H9 (cell line): ENCODE data around the gene HIVEP1. TPM values are rescaled to one million over a fixed set of nuclear protein-coding genes. Genes with fewer than 3 reads are reported as not detected.

Experiments used
- DNase-seq: peaks from one replicate; pipeline ENCODE4 v3.0.0-alpha.2; 2017
- H2AFZ ChIP-seq: one replicate; pipeline ENCODE4 v1.6.1; 2013; ENCODE audit warnings: mild to moderate bottlenecking, low read length, control low read depth, moderate library complexity
- H2AK5ac ChIP-seq: 2 replicates; pipeline ENCODE4 v1.6.1; 2013; ENCODE audit warnings: low read length, control low read depth, mixed read lengths; ENCODE audit not compliant: insufficient read length
- H2BK120ac ChIP-seq: one replicate; pipeline ENCODE4 v1.6.1; 2013; ENCODE audit warnings: low read depth, mild to moderate bottlenecking, low read length, control low read depth, inconsistent platforms; ENCODE audit not compliant: poor library complexity, severe bottlenecking
- H2BK12ac ChIP-seq: 2 replicates; pipeline ENCODE4 v1.6.1; 2013; ENCODE audit warnings: low read length, control low read depth, mixed read lengths, low read depth; ENCODE audit not compliant: insufficient read length
- H2BK15ac ChIP-seq: 2 replicates; pipeline ENCODE4 v1.6.1; 2013; ENCODE audit warnings: low read depth, low read length, control low read depth
- H2BK20ac ChIP-seq: one replicate; pipeline ENCODE4 v1.6.1; 2013; ENCODE audit warnings: low read depth, mild to moderate bottlenecking, low read length, control low read depth, inconsistent platforms; ENCODE audit not compliant: poor library complexity, severe bottlenecking
- H2BK5ac ChIP-seq: 2 replicates; pipeline ENCODE4 v1.6.1; 2013; ENCODE audit warnings: low read length, control low read depth, mixed read lengths; ENCODE audit not compliant: insufficient read length
- H3K14ac ChIP-seq: 2 replicates; pipeline ENCODE4 v1.6.1; 2013; ENCODE audit warnings: low read length, control low read depth; ENCODE audit not compliant: insufficient read depth
- H3K18ac ChIP-seq: 2 replicates; pipeline ENCODE4 v1.6.1; 2013; ENCODE audit warnings: low read depth, mild to moderate bottlenecking, mixed read lengths, low read length, control low read depth; ENCODE audit not compliant: insufficient read length
- H3K23ac ChIP-seq: 2 replicates; pipeline ENCODE4 v1.6.1; 2013; ENCODE audit warnings: low read length, control low read depth, mixed read lengths, low read depth; ENCODE audit not compliant: insufficient read length
- H3K23me2 ChIP-seq: 2 replicates; pipeline ENCODE4 v1.6.1; 2013; ENCODE audit warnings: low read depth, mild to moderate bottlenecking, mixed read lengths, low read length, control low read depth; ENCODE audit not compliant: insufficient read length, poor library complexity, severe bottlenecking
- H3K27ac ChIP-seq: 2 replicates; pipeline ENCODE4 v1.5.1; 2013; ENCODE audit warnings: low read length, control low read depth, mixed read lengths, low read depth; ENCODE audit not compliant: insufficient read length
- H3K27me3 ChIP-seq: 2 replicates; pipeline ENCODE4 v1.6.1; 2013; ENCODE audit warnings: low read length, control low read depth, inconsistent platforms; ENCODE audit not compliant: insufficient read depth
- H3K4ac ChIP-seq: 2 replicates; pipeline ENCODE4 v1.6.1; 2013; ENCODE audit warnings: low read depth, mild to moderate bottlenecking, control low read depth, inconsistent platforms, low read length, moderate library complexity
- H3K4me1 ChIP-seq: 2 replicates; pipeline ENCODE4 v1.6.1; 2013; ENCODE audit warnings: low read length, control low read depth, inconsistent platforms; ENCODE audit not compliant: insufficient read depth
- H3K4me2 ChIP-seq: 2 replicates; pipeline ENCODE4 v1.6.1; 2013; ENCODE audit warnings: low read length, control low read depth, mixed read lengths; ENCODE audit not compliant: insufficient read length, insufficient read depth
- H3K56ac ChIP-seq: 2 replicates; pipeline ENCODE4 v1.6.1; 2013; ENCODE audit warnings: low read depth, mild to moderate bottlenecking, mixed read lengths, low read length, control low read depth; ENCODE audit not compliant: insufficient read length
- H3K79me1 ChIP-seq: 2 replicates; pipeline ENCODE4 v1.6.1; 2013; ENCODE audit warnings: low read depth, mild to moderate bottlenecking, moderate library complexity, low read length, control low read depth, inconsistent platforms; ENCODE audit not compliant: insufficient read depth, poor library complexity, severe bottlenecking
- H3K79me2 ChIP-seq: 2 replicates; pipeline ENCODE4 v1.6.1; 2013; ENCODE audit warnings: low read length, control low read depth, inconsistent platforms; ENCODE audit not compliant: insufficient read depth
- H3K9ac ChIP-seq: 2 replicates; pipeline ENCODE4 v1.6.1; 2013; ENCODE audit warnings: low read length, control low read depth, mixed read lengths; ENCODE audit not compliant: insufficient read length; ENCODE audit errors: extremely low read depth
- H3K9me3 ChIP-seq: one replicate; pipeline ENCODE4 v1.6.1; 2013; ENCODE audit warnings: low read depth, low read length, inconsistent platforms; ENCODE audit not compliant: control insufficient read depth
- H3T11ph ChIP-seq: one replicate; pipeline ENCODE4 v1.6.1; 2013; ENCODE audit warnings: mild to moderate bottlenecking, low read length, control low read depth, inconsistent platforms
- H4K20me1 ChIP-seq: one replicate; pipeline ENCODE4 v1.6.1; 2013; ENCODE audit not compliant: control insufficient read depth, insufficient read length, insufficient read depth
- H4K5ac ChIP-seq: 2 replicates; pipeline ENCODE4 v1.6.1; 2013; ENCODE audit warnings: low read depth, mild to moderate bottlenecking, mixed read lengths, low read length, control low read depth; ENCODE audit not compliant: insufficient read length
- H4K8ac ChIP-seq: replicated peaks from 2 replicates; pipeline ENCODE4 v1.6.1; 2013; ENCODE audit warnings: low read length, control low read depth, mixed read lengths, low read depth; ENCODE audit not compliant: insufficient read length
- H4K91ac ChIP-seq: 2 replicates; pipeline ENCODE4 v1.6.1; 2013; ENCODE audit warnings: low read depth, mild to moderate bottlenecking, moderate library complexity, mixed read lengths, low read length, control low read depth; ENCODE audit not compliant: insufficient read length
- H3K27ac Mint-ChIP-seq, 3 experiments: 2 replicates in 2 of 3; 3 replicates in 1 of 3; pipeline ENCODE4 v1.8.0; 2020 to 2021; ENCODE audit warnings: mixed read lengths in 3 of 3, mild to moderate bottlenecking in 1 of 3, moderate library complexity in 1 of 3
- H3K27me3 Mint-ChIP-seq: 2 replicates; pipeline ENCODE4 v1.8.0; 2021; ENCODE audit warnings: low read depth, mild to moderate bottlenecking, moderate library complexity, mixed read lengths
- H3K36me3 Mint-ChIP-seq, 3 experiments: 2 replicates in 2 of 3; 3 replicates in 1 of 3; pipeline ENCODE4 v1.8.0; 2020 to 2021; ENCODE audit warnings: low read depth in 3 of 3, mixed read lengths in 3 of 3; ENCODE audit not compliant: insufficient read depth in 1 of 3
- H3K4me1 Mint-ChIP-seq, 2 experiments: 2 replicates each; pipeline ENCODE4 v1.8.0; 2020; ENCODE audit warnings: mixed read lengths in 2 of 2
- H3K4me3 Mint-ChIP-seq, 2 experiments: 2 replicates in 1 of 2; 3 replicates in 1 of 2; pipeline ENCODE4 v1.8.0; 2020 to 2021; ENCODE audit warnings: mild to moderate bottlenecking in 2 of 2, mixed read lengths in 2 of 2, moderate library complexity in 1 of 2
- H3K9me3 Mint-ChIP-seq, 2 experiments: 2 replicates in 1 of 2; 3 replicates in 1 of 2; pipeline ENCODE4 v1.8.0; 2020; ENCODE audit warnings: mild to moderate bottlenecking in 2 of 2, mixed read lengths in 2 of 2, moderate library complexity in 1 of 2
- CTCF ChIP-seq: fragments of 200-600 bp; sonication (generic); conservative IDR thresholded peaks from 3 replicates; pipeline ENCODE4 v1.8.0; 2021; ENCODE audit warnings: antibody characterized with exemption, mild to moderate bottlenecking
- WGBS: extraction: QIAGEN DNeasy Blood & Tissue Kit; methylation state at CpG from one replicate; pipeline ENCODE4 v1.1.7; 2013; ENCODE audit warnings: missing lambda C conversion rate, low lambda C conversion rate, mixed read lengths; ENCODE audit not compliant: insufficient read length; ENCODE audit errors: extremely low coverage; 5-methylcytosine and 5-hydroxymethylcytosine counted together
- total RNA-seq: library from RNA; stranded (reverse); gene quantifications from 2 replicates; pipeline ENCODE4 v1.2.1, GENCODE V29; 2021

The HIVEP1 gene
- total RNA-seq, 1 experiment from 2014 or later: 44.2 TPM

DNA sequence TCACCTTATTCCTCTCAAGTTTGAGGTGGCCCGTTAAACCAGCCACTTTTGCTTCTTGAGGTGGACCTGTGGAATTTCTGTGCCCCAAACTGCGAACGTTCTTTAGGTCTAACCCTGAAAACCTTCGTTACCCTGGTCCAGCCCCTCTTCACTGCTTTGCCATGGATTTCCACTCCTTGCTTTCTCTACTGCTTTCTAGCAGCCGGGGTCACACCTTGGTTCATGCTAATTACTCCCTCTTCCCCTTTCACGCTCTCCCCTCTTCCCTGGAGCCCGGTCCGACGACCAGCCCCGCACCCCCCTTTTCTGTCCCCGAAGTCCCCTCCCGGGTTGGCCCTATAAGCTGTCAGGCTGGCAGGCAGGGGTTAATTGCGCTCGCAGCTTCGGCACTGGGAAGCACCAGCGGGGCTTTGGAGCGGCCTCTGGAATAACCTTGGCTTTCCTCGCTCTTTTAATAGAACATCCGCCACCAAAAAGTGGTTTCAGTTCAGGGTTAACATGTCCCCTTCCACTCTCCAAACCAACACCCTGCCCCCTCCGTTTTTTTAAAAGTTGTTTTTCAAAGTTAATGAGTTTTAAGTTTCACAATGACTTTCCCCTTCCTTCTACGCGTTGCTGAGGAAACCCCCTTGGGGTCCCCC is 1.4 kb upstream of the HIVEP1 start:
- Histone ChIP-seq H3K79me2 (peaks cover 9% of the 10 kb centered on the region; the same call in 1 of the 2 replicates), H3K27ac (peak overlapping the region; percentile 50), H4K20me1 (no peaks in the 10 kb centered on the region), H3K14ac (peak overlapping the region; percentile 86), H3K27me3 (no peaks in the 10 kb centered on the region), H3K4me2 (peak overlapping the region; percentile 81), H3K23ac (no peak overlapping the region), H4K5ac (no peak overlapping the region), H2BK120ac (no peak overlapping the region), H3K9me3 (no peaks in the 10 kb centered on the region), H3K23me2 (peaks cover 13% of the 10 kb centered on the region), H3K4ac (no peak overlapping the region), H3K56ac (no peak overlapping the region), H3T11ph (no peak overlapping the region), H2BK5ac (no peak overlapping the region), H2BK20ac (no peak overlapping the region), H4K8ac (no peak overlapping the region), H3K79me1 (peaks cover 3% of the 10 kb centered on the region), H3K18ac (peak overlapping the region; percentile 90), H2BK15ac (no peak overlapping the region), H2BK12ac (no peak overlapping the region), H2AK5ac (no peak overlapping the region), H2AFZ (peak overlapping the region; percentile 88), H3K9ac (peak overlapping the region; percentile 12), H3K4me1 (no peaks in the 10 kb centered on the region; the same call in 1 of the 2 replicates), H4K91ac (no peak overlapping the region)
- Mint-ChIP-seq H3K27me3 (no peaks in the 10 kb centered on the region), H3K4me3 (peak overlapping the region; percentile 83 to 93), H3K36me3 (peaks cover 13 to 18% (median 17%) of the 10 kb centered on the region in 3 experiments), H3K4me1 (peaks cover 38 to 44% of the 10 kb centered on the region in 2 experiments), H3K27ac (peak overlapping the region; percentile 97 to 99 (median 99)), H3K9me3 (peaks cover 5 to 7% of the 10 kb centered on the region in 2 experiments)
- TF ChIP-seq CTCF: no peak
- DNase-seq: peak; percentile 76
- no CpG with 5 or more reads among the region's 22 CpGs for WGBS
